ENCODE measurements around the gene GRM4. TPM values are rescaled to one million over a fixed set of nuclear protein-coding genes. Genes with fewer than 3 reads are reported as not detected.

Gene GRM4
- total and polyA plus RNA-seq, 10 of the 15 experiments (the other 5 are each of a cell fraction or from before 2014, with no cell fraction given), result 0.01 to 0.31 (median 0.05) TPM; not detected in 2

GRCh38 chr6:34194772-34195171 is 48.9 kb upstream of the GRM4 start:
- H3K27me3 ChIP-seq (replicated peaks in 1 of 2; ENCODE audit: control insufficient read depth in 2 of 2, insufficient read depth in 2 of 2, low read length in 1 of 2), result peaks cover 0 to 2% of the 10 kb centered on the region in 2 experiments; a peak in 1 of 4 replicates
- ATAC-seq (no peak), DNase-seq (ENCODE audit: low read depth, low spot score) (no peak), FAIRE-seq (no peak)
- WGBS (ENCODE audit: insufficient coverage, insufficient replicate concordance, low lambda C conversion rate, missing lambda C conversion rate), result 55% methylated on average over 3 of the region's 3 CpGs
- no peaks in the 10 kb centered on the region for H4K20me1 ChIP-seq (ENCODE audit: control insufficient read depth, insufficient read depth)
- no peak overlapping the region for H3K4me3 ChIP-seq
- no peak for TF ChIP-seq NFYA (IDR thresholded peaks at IDR 0.05; ENCODE audit: borderline replicate concordance, low read depth, low read length)
- TF ChIP-seq NR2F1 (conservative IDR thresholded peaks at IDR 0.05), result no peak
- no peak for TF ChIP-seq CBX5 (IDR thresholded peaks at IDR 0.05; ENCODE audit: low read depth)
- 0 out of 6 replicates have a peak, but pooled peaks of 1 of the 3 experiments have one; percentile 2 for TF ChIP-seq CTCF (IDR thresholded peaks at IDR 0.05 in 2 of 3, conservative IDR thresholded peaks at IDR 0.05 in 1 of 3; ENCODE audit: control insufficient read depth in 2 of 3, extremely low read depth in 1 of 3, insufficient read depth in 1 of 3, low read depth in 3 of 3, low read length in 3 of 3)
- TF ChIP-seq FOXM1 (IDR thresholded peaks at IDR 0.05; ENCODE audit: low read depth, low read length), result no peak
- H3K79me2 ChIP-seq (ENCODE audit: control insufficient read depth, insufficient read depth, low read length), result no peaks in the 10 kb centered on the region
- in situ Hi-C loops (cut with MboI), result no loop called here
- no peak overlapping the region for H3K4me2 ChIP-seq (ENCODE audit: control insufficient read depth, insufficient read depth)
- POLR2A ChIA-PET, result interaction anchor here (0.6 kb wide), 1 partner anchor 26 kb away, joined by 5 read pairs; no protein-coding TSS in a partner anchor
- H3K9ac ChIP-seq (ENCODE audit: control insufficient read depth, insufficient read depth, low read length), result no peak overlapping the region
- CTCF ChIA-PET, result interaction anchor here (1.4 to 4.4 kb wide), 4 partner anchors 54 to 265 kb away, joined by 4 to 56 read pairs (median 36); partner anchors contain the start of gene SMIM29
- RAD21 ChIA-PET (ENCODE audit: unreplicated experiment), result no interaction called here
- no peak overlapping the region for H3K27ac ChIP-seq (ENCODE audit: control insufficient read depth, insufficient read depth)
- no peak overlapping the region for H2AFZ ChIP-seq (ENCODE audit: control insufficient read depth, low read depth, low read length)
- H3K36me3 ChIP-seq (ENCODE audit: control insufficient read depth in 2 of 2, insufficient read depth in 2 of 2, low read length in 1 of 2), result no peaks in the 10 kb centered on the region
- intact Hi-C loops (cut with micrococcal nuclease; ENCODE audit: unreplicated experiment), result no loop called here
- BruUV-seq (replicated peaks), result no TSS peak
- SMC1A ChIA-PET (ENCODE audit: uncharacterized antibody, unreplicated experiment), result interaction anchor here (0.8 to 2.2 kb wide), 3 partner anchors 12 to 54 kb away, joined by 3 to 20 read pairs (median 3); partner anchors contain the start of gene SMIM29
- H3K9me3 ChIP-seq (replicated peaks; ENCODE audit: control insufficient read depth, insufficient read depth, low read length), result no peaks in the 10 kb centered on the region
- H3K4me1 ChIP-seq (ENCODE audit: control insufficient read depth, insufficient read depth, low read length), result peaks cover 8% of the 10 kb centered on the region

Data from GM12878 (cell line).